ENCODE measurements around the gene RELA.

RELA gene

GRCh38 chr11:65620666-65621065, 42.0 kb downstream of the RELA start:
- Histone ChIP-seq H3K36me3 (ENCODE audit: insufficient read depth) (no peaks in the 10 kb centered on the region), H2AFZ (ENCODE audit: low read depth) (no peak overlapping the region)

GRCh38 chr11:65619281-65619928, 43.3 kb downstream of the RELA start:
- Histone ChIP-seq H4K20me1 (ENCODE audit: insufficient read depth) (no peaks in the 10 kb centered on the region), H3K36me3 (ENCODE audit: insufficient read depth) (no peaks in the 10 kb centered on the region)

More at GRCh38 chr11:65620666-65621065, 42.0 kb downstream of the RELA start:
- no peak for TF ChIP-seq CTCF (conservative IDR thresholded peaks at IDR 0.05; ENCODE audit: low read depth, low read length)
- Histone ChIP-seq H3K4me1 (ENCODE audit: low read depth, poor library complexity, severe bottlenecking) (peaks cover 18% of the 10 kb centered on the region), H3K4me3 (IDR thresholded peaks at IDR 0.05; ENCODE audit: insufficient read depth, low read depth, low read length) (no peak overlapping the region), H3K4me2 (no peak overlapping the region), H3K27ac (no peak overlapping the region), H3K79me2 (ENCODE audit: insufficient read depth, low read depth) (peaks cover 26% of the 10 kb centered on the region), H4K20me1 (ENCODE audit: insufficient read depth) (no peaks in the 10 kb centered on the region), H3K27me3 (ENCODE audit: insufficient read depth, low read depth) (no peaks in the 10 kb centered on the region), H3K9ac (no peak overlapping the region)

GRCh38 chr11:65618763-65619162, 44.0 kb downstream of the RELA start:
- Histone ChIP-seq H3K4me3 (IDR thresholded peaks at IDR 0.05; ENCODE audit: insufficient read depth, low read depth, low read length) (no peak overlapping the region), H2AFZ (ENCODE audit: low read depth) (no peak overlapping the region), H3K79me2 (ENCODE audit: insufficient read depth, low read depth) (peaks cover 26% of the 10 kb centered on the region), H3K4me1 (ENCODE audit: low read depth, poor library complexity, severe bottlenecking) (peaks cover 18% of the 10 kb centered on the region), H4K20me1 (ENCODE audit: insufficient read depth) (no peaks in the 10 kb centered on the region), H3K9ac (no peak overlapping the region), H3K27ac (no peak overlapping the region), H3K4me2 (no peak overlapping the region), H3K36me3 (ENCODE audit: insufficient read depth) (no peaks in the 10 kb centered on the region), H3K27me3 (ENCODE audit: insufficient read depth, low read depth) (no peaks in the 10 kb centered on the region)
- no peak for TF ChIP-seq CTCF (conservative IDR thresholded peaks at IDR 0.05; ENCODE audit: low read depth, low read length)

More at GRCh38 chr11:65619281-65619928, 43.3 kb downstream of the RELA start:
- Histone ChIP-seq H3K4me1 (ENCODE audit: low read depth, poor library complexity, severe bottlenecking) (peaks cover 18% of the 10 kb centered on the region), H3K9ac (no peak overlapping the region), H3K4me2 (no peak overlapping the region), H3K79me2 (ENCODE audit: insufficient read depth, low read depth) (peaks cover 26% of the 10 kb centered on the region), H3K27me3 (ENCODE audit: insufficient read depth, low read depth) (no peaks in the 10 kb centered on the region), H3K4me3 (IDR thresholded peaks at IDR 0.05; ENCODE audit: insufficient read depth, low read depth, low read length) (no peak overlapping the region), H3K27ac (no peak overlapping the region), H2AFZ (ENCODE audit: low read depth) (no peak overlapping the region)
- no peak for TF ChIP-seq CTCF (conservative IDR thresholded peaks at IDR 0.05; ENCODE audit: low read depth, low read length)

- H4K20me1 ChIP-seq (ENCODE audit: insufficient read depth): no peaks in the 10 kb centered on the region
Measured at GRCh38 chr11:65617990-65618751, 44.5 kb downstream of the RELA start.

More at GRCh38 chr11:65617990-65618751, 44.5 kb downstream of the RELA start:
- Histone ChIP-seq H3K4me3 (IDR thresholded peaks at IDR 0.05; ENCODE audit: insufficient read depth, low read depth, low read length) (no peak overlapping the region), H3K9ac (no peak overlapping the region), H3K79me2 (ENCODE audit: insufficient read depth, low read depth) (peaks cover 30% of the 10 kb centered on the region), H3K36me3 (ENCODE audit: insufficient read depth) (no peaks in the 10 kb centered on the region), H2AFZ (ENCODE audit: low read depth) (no peak overlapping the region), H3K27ac (no peak overlapping the region), H3K4me2 (no peak overlapping the region; the same call in 1 of the 2 replicates), H3K4me1 (ENCODE audit: low read depth, poor library complexity, severe bottlenecking) (peaks cover 19% of the 10 kb centered on the region), H3K27me3 (ENCODE audit: insufficient read depth, low read depth) (no peaks in the 10 kb centered on the region)
- TF ChIP-seq CTCF (conservative IDR thresholded peaks at IDR 0.05; ENCODE audit: low read depth, low read length): no peak

Measured in KMS-11 (cell line).